SK-N-SH treated with all-trans-retinoic acid at 6 μM for 48 hours (cell line): Measurements from ENCODE around the gene UPK3BL2.
A peak's percentile ranks its signal among the peaks of the same experiment; 100 is the strongest.

Source experiments
- ATAC-seq: fragments of 200-7000 bp; cut with Tn5 transposase; 3 replicates; pipeline ENCODE4 v1.9.1; 2020; ENCODE audit warnings: mild to moderate bottlenecking, moderate library complexity

UPK3BL2 gene

GRCh38 chr7:102493220-102493935 is 50.1 kb downstream of the UPK3BL2 start:
- peak; percentile 29 for ATAC-seq

DNA sequence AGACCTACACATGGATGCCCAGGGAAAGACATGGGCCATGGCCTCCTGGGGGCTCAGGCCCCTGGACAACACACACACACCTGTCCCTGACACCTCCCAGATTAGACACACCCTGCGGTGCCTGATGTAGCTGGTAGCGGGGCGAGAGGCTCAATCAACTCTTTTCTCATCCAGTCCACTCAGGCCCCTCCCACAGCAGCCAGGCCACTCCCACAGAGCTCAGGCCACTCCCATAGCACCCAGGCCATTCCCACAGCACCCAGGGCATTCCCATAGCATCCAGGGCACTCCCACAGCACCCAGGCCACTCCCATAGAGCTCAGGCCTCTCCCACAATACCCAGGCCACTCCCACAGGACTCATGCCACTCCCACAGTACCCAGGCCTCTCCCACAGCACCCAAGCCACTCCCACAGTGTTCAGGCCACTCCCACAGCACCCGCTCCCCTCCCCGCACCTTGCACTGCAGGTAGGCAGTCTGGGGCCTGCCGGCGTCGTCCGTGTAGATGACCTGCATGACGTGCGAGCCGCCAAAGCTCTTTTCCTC is 52.9 kb downstream of the UPK3BL2 start:
- ATAC-seq: peak; percentile 94
